ENCODE measurements around the gene GRIK3.

The GRIK3 gene

DNA sequence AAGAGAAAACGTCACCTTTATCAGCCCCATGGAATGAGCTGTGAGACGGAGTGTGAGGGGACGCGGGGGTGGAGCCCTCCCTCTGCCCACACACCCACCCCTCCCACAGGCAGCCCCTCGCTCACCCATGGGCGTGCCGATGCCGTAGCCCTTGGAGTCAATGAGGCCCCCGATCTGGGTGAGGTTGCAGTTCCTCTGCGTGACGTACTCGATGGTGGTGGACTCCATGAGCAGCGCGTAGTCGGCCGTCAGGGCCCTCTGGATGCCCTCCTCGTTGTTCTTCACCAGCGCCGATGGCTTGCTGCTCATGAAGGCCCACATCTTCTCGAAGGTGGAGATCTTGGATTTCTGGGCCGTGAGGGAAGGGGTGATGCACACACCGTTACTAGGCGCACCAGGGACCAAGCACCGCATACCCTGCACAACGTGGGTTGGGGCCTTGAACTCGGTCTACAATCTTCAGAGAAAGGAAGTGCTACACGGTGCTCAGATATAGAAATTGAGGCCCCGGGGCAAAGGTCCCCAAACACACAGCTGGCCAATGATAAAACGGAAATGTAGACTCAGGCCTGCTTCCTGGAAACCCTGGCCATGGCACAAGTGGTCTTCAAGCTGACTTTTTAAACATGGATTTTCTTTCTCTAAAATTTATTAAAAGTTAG lies 228.2 kb downstream of the GRIK3 start:
- H3K27ac ChIP-seq = no peak overlapping the region
- no peak for DNase-seq (ENCODE audit: low read depth, low spot score)

DNA sequence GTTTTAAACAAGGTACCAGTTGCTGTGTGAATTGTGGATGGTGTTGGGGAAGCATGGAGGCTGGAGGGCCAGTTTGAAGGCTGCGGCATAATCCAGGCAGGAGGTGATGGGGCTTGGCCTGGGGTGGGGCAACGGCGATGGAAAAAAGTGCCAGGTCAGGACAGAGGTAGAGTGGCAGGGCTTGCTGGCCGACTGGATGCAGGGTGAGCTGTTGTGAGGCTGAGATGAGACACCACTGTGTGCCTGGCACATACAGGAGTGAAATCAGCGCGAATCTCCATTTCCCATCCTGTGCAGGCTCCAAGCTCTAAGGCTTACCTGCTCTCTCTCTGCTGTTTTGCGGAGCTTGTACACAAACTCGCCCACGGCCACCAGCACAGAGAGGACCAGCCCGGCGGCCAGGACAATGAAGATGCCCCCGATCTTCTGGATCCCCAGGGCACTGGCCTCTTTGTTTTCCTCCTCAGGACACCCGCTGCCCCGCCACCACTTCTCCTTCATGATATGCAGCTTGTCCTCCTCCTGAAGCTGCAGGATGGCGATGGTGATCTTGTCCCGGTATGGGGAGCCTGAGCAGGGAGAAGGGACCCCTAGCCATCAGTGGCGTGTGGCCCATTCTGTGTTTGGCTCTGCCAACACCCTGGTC lies 229.5 kb downstream of the GRIK3 start:
- no peak for DNase-seq (ENCODE audit: low read depth, low spot score)
- no peak overlapping the region for H3K27ac ChIP-seq

DNA sequence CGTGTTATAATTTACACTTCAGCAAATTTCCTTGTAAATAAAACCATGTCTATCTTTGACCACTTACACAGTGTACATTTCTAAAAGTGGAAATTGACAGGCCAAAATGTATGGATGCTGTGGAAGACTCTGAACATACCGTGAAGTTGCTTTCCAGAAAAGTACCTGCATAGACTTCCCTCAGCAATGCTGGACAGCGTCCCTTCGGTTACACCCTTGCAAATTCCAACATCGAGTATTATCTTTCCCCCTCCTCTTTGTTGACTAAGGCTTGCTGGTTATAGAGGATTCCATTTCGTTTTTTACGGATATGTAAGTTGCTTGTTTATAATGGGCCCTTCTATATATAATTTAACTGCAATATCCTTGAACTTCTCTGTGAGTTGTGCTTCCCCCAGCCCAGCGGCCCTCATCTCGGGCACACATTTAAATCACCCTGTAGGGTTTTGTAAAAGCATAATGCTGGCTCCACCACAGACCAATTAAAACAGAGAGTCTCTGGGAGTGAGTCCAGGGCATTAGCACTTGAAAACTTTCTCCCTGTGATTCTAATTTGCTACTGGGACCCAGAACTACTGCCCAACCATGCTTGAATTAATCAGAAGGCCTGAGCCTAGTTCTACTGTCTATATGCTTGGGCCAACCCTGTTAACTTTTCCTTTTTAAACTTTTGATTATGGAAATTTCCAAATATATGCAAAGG lies 230.3 kb downstream of the GRIK3 start:
- no peak overlapping the region for H3K27ac ChIP-seq
- DNase-seq (ENCODE audit: low read depth, low spot score) = no peak

DNA sequence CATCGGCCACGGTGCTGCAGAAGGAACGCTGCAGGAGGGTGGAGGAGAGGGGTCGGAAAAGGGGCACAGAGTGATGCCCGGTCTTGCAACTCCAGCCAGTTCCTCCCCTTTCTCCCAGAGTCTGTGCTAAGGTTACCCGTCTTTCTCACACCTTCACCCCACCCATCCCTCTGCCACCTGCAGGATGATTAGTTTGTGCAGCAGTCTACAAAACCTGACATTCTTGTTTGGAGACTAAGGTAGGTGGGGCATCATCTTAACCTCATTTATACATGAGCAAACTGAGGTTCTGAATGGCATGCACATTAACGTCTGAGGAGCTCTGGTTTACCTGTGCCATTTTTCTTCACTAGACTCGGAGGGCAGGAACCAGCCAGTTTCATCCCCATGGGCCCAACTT lies 232.3 kb downstream of the GRIK3 start:
- no peak overlapping the region for H3K27ac ChIP-seq
- no peak for DNase-seq (ENCODE audit: low read depth, low spot score)

DNA sequence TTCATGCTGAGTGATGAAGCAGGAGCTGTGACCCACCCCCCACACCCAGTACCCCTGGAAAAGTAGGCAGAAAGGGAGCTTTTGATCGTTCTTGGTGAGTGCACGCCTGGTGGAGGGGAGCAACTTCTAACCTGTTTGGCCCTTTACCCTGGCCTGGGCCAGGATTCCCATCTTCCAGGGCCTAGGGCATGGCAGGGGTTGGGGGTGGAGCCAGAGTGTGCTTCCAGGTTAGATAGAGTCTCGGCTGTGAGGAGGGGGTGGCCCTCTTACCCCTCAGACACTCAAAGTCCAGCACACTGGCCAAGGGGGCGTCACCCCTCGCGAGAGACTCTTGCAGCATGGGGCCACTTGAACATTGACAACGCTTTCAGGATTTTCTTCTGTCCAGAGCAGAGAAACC lies 236.6 kb downstream of the GRIK3 start:
- DNase-seq (ENCODE audit: low read depth, low spot score) = no peak
- H3K27ac ChIP-seq = no peak overlapping the region

DNA sequence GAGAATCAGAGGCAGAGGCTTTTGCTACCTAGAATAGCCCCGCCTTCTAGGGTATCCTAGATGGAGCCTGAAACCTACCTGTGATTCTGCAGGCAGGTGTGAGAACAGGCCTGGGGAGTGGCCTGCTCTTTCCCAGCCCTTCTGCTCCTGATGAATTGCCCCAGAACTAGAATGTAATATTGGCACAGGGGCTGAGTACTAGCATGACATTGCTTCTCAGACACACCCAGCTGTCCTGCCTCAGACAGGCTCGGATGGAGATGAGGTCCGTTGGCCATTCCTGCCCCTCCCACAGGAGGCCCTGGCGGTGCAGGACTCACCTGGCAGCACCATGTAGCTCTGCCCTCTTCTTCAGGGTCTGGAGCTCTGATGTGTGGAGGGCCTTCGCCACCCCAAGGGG lies 237.6 kb downstream of the GRIK3 start:
- DNase-seq (ENCODE audit: low read depth, low spot score) = no peak
- no peak overlapping the region for H3K27ac ChIP-seq

DNA sequence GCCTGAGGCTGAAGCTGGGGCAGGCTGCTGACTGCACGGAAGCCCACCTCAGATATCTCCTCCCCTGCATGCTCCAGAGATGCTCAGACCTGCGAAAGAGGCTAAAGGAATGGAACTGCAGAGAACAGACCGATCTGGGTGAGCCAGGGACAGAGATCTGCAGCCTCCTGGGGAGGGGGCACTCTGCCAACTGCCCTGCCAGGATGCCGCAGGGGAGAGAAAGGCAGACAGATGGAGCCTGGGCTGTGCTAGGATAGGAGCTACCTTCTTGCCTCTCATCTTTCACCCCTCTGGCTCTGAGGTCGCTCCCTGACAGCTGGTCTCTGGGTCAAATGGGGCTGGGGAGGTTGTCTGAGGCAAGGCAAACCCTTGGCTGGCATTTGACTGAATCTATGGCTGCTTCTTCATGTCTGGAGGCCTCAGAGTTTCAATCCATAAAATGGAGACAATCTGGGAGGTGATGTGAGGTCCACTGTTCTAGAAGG lies 238.2 kb downstream of the GRIK3 start:
- no peak for DNase-seq (ENCODE audit: low read depth, low spot score)
- no peak overlapping the region for H3K27ac ChIP-seq

DNA sequence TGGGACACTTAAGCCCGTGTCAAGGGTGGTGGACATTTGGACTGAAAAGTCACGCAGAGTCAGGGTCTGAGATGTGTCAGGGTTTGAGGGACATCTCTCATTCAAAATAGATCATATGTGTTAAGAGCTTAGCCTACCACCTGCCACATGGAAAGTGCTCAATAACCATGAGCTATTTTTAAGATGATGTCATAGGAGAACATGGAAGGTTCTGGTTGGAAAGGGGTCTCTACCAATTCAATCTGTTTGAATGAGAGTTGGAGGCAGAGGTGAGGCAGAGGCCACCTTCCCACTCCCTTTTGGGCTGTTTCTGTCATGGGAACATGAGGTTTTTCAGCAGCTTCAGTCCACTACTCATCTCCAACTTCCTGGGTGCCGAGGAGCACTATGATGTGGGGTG lies 239.9 kb downstream of the GRIK3 start:
- H3K27ac ChIP-seq = no peak overlapping the region
- DNase-seq (ENCODE audit: low read depth, low spot score) = no peak

DNA sequence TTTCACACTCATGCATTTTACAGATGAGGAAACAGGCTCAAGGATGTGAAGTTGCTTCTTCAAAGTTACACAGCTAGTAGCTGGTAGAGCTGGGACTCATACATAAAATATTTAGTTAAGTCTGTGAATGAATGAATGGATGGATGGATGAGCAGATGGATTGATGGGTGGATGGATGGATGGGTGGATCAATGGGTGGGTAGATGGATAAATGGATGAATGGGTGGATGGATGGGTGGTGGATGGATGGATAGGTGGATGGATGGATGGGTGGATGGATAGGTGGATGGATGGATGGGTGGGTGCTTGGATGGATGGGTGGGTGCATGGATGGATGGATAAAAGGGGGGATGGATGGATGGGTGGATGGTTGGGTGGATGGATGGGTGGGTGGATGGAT lies 240.9 kb downstream of the GRIK3 start:
- H3K27ac ChIP-seq = no peak overlapping the region
- DNase-seq (ENCODE audit: low read depth, low spot score) = no peak

DNA sequence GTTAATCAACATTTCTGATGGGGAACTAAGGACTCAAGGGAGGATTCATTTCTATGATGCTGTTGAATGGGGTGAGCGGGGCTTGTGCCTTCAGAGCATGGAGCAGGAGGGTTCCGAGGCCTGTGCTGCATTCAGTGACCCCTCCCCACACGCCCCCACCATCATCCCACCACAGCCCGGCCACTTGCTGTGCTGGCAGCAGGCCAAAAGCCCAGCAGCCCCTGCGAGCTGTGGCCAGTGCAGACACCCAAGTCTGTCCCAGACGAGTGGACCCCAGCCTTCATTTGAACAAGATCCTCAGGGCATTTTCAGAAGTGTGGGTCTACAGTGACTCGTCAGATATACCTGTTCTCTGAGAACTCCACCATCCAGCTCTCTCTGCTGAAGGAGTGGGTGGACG lies 242.0 kb downstream of the GRIK3 start:
- H3K27ac ChIP-seq = no peak overlapping the region

DNA sequence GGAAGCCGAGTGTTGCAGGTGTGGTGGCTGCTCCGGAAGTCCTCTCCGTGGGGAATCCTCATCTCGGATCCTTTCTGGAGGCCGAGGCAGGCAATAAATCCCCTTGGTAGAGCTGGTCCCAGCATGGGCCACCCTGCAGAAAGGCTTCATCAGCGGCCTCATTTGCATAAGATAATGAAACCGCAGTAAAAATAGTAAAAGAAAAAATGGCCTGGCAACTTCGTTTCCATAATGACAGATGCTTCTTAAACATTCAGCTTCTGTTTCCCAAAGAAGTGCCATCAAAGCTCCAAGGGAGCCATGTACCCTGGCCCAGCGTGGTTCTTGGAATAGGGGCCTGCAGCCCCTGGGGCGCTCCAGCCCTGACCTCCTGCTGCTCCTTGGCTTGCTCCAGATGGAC lies 244.1 kb downstream of the GRIK3 start:
- DNase-seq (ENCODE audit: low read depth, low spot score) = no peak
- H3K27ac ChIP-seq = no peak overlapping the region

More for the DNA sequence above, 242.0 kb downstream of the GRIK3 start:
- no peak for DNase-seq (ENCODE audit: low read depth, low spot score)

DNA sequence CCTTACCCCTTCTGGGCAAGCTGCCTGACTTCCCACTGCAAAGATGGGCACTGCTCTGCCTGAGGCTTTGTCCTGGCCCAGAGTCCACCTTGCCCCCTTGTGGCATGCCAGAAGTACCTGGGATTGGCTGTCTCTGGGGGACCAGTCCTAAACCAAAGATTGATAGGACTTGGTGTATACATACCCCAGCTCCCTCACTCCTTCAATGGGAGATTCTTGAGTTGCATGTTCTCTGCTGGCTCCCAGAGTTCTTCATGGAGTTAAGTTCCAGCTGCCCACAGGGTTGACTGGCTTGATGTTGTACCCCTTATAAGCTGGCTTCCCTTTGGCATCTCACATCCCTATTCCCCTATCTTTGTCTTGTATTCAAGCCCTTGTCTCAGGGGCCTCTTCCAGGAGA lies 244.8 kb downstream of the GRIK3 start:
- H3K27ac ChIP-seq = no peak overlapping the region
- DNase-seq (ENCODE audit: low read depth, low spot score) = no peak

DNA sequence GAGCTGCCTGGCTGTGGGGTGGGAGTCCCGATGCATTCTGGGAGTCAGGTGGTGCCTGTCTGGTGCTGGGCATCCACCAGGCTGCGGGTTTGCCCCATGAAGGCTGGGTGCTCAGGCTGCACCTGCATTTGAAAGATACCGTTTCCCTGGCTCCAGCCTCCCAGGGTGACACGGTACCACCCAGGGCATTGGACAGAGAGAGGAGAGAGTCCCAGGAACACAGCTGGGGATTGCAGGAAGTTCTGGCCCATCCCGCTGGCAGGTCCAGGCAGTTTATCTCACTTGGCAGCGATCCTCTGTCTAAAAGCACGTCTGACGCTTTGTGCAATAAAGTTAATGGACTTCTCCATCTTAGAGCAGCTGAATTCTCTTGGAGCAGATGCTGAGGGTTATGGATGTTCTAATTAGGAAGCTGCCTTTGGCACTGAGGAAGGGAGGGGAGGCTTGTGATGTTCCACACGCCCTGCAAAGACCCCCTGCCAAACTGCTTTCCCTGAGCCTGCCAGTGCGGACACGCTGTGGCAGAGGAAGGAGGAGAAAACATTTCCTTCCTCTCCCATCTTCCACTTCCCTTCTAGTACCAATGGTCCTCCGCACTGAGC lies 246.9 kb downstream of the GRIK3 start:
- no peak for DNase-seq (ENCODE audit: low read depth, low spot score)
- H3K27ac ChIP-seq = no peak overlapping the region

DNA sequence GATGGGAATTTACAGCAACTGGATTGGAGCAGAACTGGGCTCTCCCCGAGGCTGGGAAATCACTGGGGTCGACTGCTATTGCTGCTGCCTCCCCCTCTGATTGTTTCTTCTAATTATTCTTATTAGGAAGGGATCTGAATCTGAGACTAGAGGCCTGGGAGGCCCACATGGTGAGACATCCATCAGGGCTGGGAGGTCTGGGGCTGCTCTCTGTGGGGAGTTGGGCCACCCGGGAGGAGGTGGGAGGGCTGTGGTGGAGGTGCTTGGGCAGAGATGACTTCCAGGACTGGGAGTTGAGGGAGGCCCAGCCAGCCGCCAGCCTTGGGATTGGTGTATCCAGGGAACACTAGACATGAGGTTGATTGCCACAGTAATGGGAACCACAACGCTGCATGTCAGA lies 247.9 kb downstream of the GRIK3 start:
- H3K27ac ChIP-seq = no peak overlapping the region
- DNase-seq (ENCODE audit: low read depth, low spot score) = no peak

DNA sequence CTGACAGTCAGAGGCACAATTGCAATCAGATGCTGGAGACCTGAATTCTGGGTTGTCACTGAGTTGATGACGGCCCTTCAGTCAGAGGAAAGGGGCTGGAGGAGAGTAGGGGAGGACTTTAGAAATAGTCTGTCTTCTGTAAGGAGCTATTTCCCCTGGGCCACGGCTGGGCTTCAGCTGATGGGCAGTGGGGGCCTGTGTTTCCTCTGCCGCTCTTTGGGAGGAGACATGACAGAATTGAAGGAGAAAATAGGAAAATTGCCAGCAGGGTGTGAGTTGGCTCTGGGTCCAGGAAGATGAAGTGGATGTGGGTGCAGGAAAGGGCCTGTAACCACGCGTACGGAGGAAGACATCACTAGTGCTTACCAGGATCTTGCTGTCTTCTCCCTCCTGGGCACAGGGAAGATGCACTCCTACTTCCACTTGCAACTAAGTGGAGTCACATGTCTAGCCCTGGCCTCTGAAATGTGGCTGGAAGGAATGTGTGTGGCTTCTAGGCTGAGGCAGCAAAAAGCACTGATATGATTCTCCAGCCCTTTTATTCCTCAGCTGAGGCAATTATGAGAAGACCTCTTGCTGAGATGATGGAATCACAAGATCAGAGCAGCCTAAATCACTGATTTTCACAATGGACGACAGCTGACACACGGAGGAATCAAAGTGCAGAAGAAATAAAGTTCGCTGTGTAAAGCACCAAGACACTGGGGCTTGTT lies 250.0 kb downstream of the GRIK3 start:
- H3K27ac ChIP-seq = no peak overlapping the region
- DNase-seq (ENCODE audit: low read depth, low spot score) = no peak

DNA sequence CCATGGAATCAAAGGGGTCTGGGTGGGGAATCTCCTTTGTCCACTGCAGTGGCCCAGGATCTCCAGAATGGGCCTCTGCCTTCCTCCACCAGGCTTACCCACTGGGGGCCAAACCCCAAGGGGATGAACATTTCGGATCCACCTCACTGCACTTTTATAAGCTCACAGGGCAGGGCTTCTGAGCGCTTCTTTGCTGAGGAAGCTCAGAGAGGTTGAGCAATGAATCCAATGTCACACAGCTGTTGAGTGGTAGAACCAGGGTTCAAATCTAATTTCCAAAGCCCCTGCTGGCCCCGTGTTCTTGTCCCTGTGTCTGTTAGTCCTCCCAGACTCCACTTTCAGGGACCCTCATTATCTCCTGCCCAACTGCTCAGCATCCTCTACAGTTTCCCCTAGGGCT lies 250.8 kb downstream of the GRIK3 start:
- H3K27ac ChIP-seq = no peak overlapping the region
- no peak for DNase-seq (ENCODE audit: low read depth, low spot score)

DNA sequence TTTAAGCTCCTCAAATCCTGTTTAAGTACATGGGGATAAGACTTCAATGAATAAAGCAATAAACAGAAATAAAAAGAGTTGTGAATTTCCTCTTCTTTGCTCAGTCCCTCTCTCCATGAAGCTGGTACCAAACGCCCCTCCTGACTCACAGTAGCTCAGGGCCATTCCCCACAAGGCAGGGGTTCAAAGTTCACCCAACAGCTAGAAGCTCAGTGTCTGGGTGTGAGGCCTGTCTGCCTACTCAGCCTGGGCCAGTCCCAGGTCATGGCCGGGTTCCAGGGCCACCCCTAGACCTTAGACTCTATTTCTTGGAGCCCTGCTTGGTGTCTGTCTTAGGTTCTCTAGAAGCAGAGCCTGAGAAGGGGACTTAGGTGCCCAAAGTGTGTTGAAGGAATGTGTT lies 251.5 kb downstream of the GRIK3 start:
- no peak overlapping the region for H3K27ac ChIP-seq

DNA sequence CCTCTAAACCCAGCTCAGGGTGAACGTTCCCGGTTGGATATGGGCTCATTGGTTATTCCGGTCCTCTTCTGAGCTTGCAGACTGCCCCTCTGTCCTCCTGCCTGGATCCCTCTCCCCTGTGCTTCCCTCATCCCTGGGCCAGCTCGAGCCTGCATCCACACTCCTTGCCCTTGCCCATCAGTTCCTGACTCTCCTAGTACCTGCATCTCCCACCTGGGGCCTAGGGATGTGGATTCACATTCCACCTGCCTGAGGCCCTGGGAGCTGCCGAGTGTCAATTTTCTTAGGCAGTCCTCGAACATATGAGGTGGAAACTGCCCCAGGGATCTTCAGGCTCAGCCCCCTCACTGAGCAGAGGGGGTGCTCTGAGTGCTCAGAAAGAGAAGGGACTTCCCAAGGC lies 252.2 kb downstream of the GRIK3 start:
- no peak overlapping the region for H3K27ac ChIP-seq
- DNase-seq (ENCODE audit: low read depth, low spot score) = no peak

More for the DNA sequence above, 251.5 kb downstream of the GRIK3 start:
- DNase-seq (ENCODE audit: low read depth, low spot score) = no peak

DNA sequence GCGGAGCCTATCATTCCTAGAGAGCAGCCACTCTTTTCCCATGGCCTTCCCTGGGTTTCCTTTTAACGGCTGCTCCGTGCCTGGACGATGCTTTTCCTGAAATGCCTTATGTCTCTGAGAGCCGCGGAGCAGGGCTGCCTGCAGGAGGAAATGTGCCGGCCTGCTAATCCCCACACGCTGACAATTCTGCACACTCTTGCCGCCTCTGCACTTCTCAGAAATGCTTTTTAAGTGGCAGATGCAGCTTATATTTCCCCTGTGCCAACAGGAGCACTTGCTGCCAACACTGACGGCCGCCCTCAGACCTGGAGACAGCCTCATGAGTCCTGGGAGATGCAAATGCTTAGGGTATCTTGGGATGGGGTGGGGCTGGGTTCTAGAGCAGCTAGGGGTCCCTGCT lies 253.2 kb downstream of the GRIK3 start:
- DNase-seq (ENCODE audit: low read depth, low spot score) = no peak
- H3K27ac ChIP-seq = no peak overlapping the region

DNA sequence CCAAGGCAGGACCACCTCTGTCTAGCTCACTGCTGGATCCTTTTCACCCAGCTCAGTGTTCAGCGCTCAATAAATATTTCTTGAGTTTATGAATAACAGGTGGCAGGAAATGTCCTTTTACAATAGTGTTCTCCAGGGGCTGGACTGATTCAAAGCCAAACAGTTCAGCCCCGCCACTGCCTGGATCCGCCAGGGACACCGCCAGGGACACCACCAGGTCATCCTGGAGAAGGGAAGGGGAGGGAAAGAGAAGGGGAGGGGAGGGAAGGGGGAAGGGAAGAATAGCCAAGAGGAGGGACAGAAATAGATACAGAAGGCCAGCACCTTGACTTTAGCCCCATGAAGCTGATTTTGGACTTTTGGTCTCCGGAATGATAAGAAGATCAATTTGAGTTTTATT lies 255.6 kb downstream of the GRIK3 start:
- H3K27ac ChIP-seq = no peak overlapping the region
- DNase-seq (ENCODE audit: low read depth, low spot score) = no peak

All from epithelial cell of prostate (primary cell).